ENCODE data around the gene LPA. TPM values are rescaled to one million over a fixed set of nuclear protein-coding genes. Genes with fewer than 3 reads are reported as not detected.

LPA gene
- total and polyA plus RNA-seq, 2 of the 13 experiments (the other 11 are each of a cell fraction or from before 2014, with no cell fraction given), result not detected

GRCh38 chr6:160534050-160534696 is 129.9 kb downstream of the LPA start (continued):
- no peak for TF ChIP-seq ZNF142 (CRISPR knock-in tag; IDR thresholded peaks at IDR 0.05)
- TF ChIP-seq ZFX (CRISPR knock-in tag; IDR thresholded peaks at IDR 0.05; ENCODE audit: low read depth), result no peak; the same call in 1 of the 2 replicates
- TF ChIP-seq, protein P1, sequence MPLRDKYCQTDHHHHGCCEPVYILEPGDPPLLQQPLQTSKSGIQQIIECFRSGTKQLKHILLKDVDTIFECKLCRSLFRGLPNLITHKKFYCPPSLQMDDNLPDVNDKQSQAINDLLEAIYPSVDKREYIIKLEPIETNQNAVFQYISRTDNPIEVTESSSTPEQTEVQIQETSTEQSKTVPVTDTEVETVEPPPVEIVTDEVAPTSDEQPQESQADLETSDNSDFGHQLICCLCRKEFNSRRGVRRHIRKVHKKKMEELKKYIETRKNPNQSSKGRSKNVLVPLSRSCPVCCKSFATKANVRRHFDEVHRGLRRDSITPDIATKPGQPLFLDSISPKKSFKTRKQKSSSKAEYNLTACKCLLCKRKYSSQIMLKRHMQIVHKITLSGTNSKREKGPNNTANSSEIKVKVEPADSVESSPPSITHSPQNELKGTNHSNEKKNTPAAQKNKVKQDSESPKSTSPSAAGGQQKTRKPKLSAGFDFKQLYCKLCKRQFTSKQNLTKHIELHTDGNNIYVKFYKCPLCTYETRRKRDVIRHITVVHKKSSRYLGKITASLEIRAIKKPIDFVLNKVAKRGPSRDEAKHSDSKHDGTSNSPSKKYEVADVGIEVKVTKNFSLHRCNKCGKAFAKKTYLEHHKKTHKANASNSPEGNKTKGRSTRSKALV (CRISPR knock-in tag; IDR thresholded peaks at IDR 0.05), result no peak
- TF ChIP-seq GLI4 (CRISPR knock-in tag; IDR thresholded peaks at IDR 0.05; ENCODE audit: borderline replicate concordance), result no peak
- peak; percentile 53 for TF ChIP-seq SALL1 (CRISPR knock-in tag; IDR thresholded peaks at IDR 0.05)
- TF ChIP-seq DR1 (CRISPR knock-in tag; IDR thresholded peaks at IDR 0.05), result no peak
- peak; percentile 76; the same call in 1 of the 2 replicates for TF ChIP-seq ZNF274 (CRISPR knock-in tag; IDR thresholded peaks at IDR 0.05)
- no peak for TF ChIP-seq RARA (CRISPR knock-in tag; IDR thresholded peaks at IDR 0.05)
- TF ChIP-seq PLRG1 (conservative IDR thresholded peaks at IDR 0.05), result no peak
- TF ChIP-seq, protein P2, sequence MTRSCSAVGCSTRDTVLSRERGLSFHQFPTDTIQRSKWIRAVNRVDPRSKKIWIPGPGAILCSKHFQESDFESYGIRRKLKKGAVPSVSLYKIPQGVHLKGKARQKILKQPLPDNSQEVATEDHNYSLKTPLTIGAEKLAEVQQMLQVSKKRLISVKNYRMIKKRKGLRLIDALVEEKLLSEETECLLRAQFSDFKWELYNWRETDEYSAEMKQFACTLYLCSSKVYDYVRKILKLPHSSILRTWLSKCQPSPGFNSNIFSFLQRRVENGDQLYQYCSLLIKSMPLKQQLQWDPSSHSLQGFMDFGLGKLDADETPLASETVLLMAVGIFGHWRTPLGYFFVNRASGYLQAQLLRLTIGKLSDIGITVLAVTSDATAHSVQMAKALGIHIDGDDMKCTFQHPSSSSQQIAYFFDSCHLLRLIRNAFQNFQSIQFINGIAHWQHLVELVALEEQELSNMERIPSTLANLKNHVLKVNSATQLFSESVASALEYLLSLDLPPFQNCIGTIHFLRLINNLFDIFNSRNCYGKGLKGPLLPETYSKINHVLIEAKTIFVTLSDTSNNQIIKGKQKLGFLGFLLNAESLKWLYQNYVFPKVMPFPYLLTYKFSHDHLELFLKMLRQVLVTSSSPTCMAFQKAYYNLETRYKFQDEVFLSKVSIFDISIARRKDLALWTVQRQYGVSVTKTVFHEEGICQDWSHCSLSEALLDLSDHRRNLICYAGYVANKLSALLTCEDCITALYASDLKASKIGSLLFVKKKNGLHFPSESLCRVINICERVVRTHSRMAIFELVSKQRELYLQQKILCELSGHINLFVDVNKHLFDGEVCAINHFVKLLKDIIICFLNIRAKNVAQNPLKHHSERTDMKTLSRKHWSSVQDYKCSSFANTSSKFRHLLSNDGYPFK (CRISPR knock-in tag; IDR thresholded peaks at IDR 0.05; ENCODE audit: borderline replicate concordance), result no peak
- no peak for TF ChIP-seq PCBP1 (IDR thresholded peaks at IDR 0.05; ENCODE audit: borderline replicate concordance, low read depth, low read length)
- no peak for TF ChIP-seq CCAR2 (optimal IDR thresholded peaks at IDR 0.05; ENCODE audit: low read depth, low read length)
- no peak for TF ChIP-seq ZBTB8A (CRISPR knock-in tag; IDR thresholded peaks at IDR 0.05; ENCODE audit: borderline replicate concordance, low read depth)
- no peak for TF ChIP-seq PPARG (CRISPR knock-in tag; conservative IDR thresholded peaks at IDR 0.05)
- TF ChIP-seq ZNF552 (CRISPR knock-in tag; IDR thresholded peaks at IDR 0.05; ENCODE audit: borderline replicate concordance), result no peak
- TF ChIP-seq GATAD2A (CRISPR knock-in tag; IDR thresholded peaks at IDR 0.05), result peak; percentile 23; the same call in 1 of the 2 replicates
- no peak for TF ChIP-seq FOXK2 (IDR thresholded peaks at IDR 0.05)
- TF ChIP-seq MEIS2 (CRISPR knock-in tag; IDR thresholded peaks at IDR 0.05), result no peak
- TF ChIP-seq TMF1 (CRISPR knock-in tag; IDR thresholded peaks at IDR 0.05; ENCODE audit: low read depth), result no peak
